Germinal center (tissue), 1 donor: ENCODE measurements around the gene SPATA21.
"Not testable (repeated sequence)": the region's sequence is repeated elsewhere in the genome, so short reads cannot be mapped to it uniquely, and the experiment has no call there.

Experiments used
- DNase-seq: peaks from one replicate; pipeline ENCODE4 v3.0.0; 2012; ENCODE audit warnings: mixed read lengths, low spot score

SPATA21 gene

GRCh38 chr1:16380868-16381267 lies 56.4 kb downstream of the SPATA21 start:
- no peak for DNase-seq

GRCh38 chr1:16378443-16378842 lies 58.8 kb downstream of the SPATA21 start:
- no peak for DNase-seq

GRCh38 chr1:16376971-16377370 lies 60.3 kb downstream of the SPATA21 start:
- no peak for DNase-seq

- DNase-seq, result no peak
Observed at GRCh38 chr1:16375521-16376340, 61.5 kb downstream of the SPATA21 start.

GRCh38 chr1:16374266-16374665 lies 63.0 kb downstream of the SPATA21 start:
- DNase-seq, result no peak

GRCh38 chr1:16372535-16373285 lies 64.5 kb downstream of the SPATA21 start:
- DNase-seq, result no peak

- no peak for DNase-seq
Observed at GRCh38 chr1:16371725-16372124, 65.5 kb downstream of the SPATA21 start.

GRCh38 chr1:16369821-16370220 lies 67.4 kb downstream of the SPATA21 start:
- no peak for DNase-seq

GRCh38 chr1:16367968-16368890 lies 69.0 kb downstream of the SPATA21 start:
- peak; percentile 30 for DNase-seq

GRCh38 chr1:16367258-16367967 lies 69.8 kb downstream of the SPATA21 start:
- peak; percentile 82 for DNase-seq

GRCh38 chr1:16366722-16367257 lies 70.4 kb downstream of the SPATA21 start, which contains the start of gene SZRD1:
TSS of gene SZRD1 (plus strand) at chr1:16367242. CDS start at chr1:16367258, 16 bp downstream.
- DNase-seq, result peak; percentile 95

GRCh38 chr1:16365146-16365498 lies 72.1 kb downstream of the SPATA21 start:
- DNase-seq, result not testable (repeated sequence)

- no peak for DNase-seq
Observed at GRCh38 chr1:16356867-16357266, 80.4 kb downstream of the SPATA21 start.

GRCh38 chr1:16354619-16355018 lies 82.6 kb downstream of the SPATA21 start:
- DNase-seq, result no peak

- DNase-seq, result no peak
Observed at GRCh38 chr1:16352842-16353535, 84.2 kb downstream of the SPATA21 start.

GRCh38 chr1:16351994-16352841 lies 85.0 kb downstream of the SPATA21 start, which contains the start of gene FBXO42:
TSS of gene FBXO42 (minus strand) at chr1:16352480. CDS start at chr1:16315418, 37,062 bp downstream.
- DNase-seq, result peak; percentile 90

GRCh38 chr1:16351456-16351993 lies 85.7 kb downstream of the SPATA21 start:
- DNase-seq, result no peak

GRCh38 chr1:16349847-16350406 lies 87.3 kb downstream of the SPATA21 start:
- no peak for DNase-seq
